Suprapubic skin (tissue), 4 donors: ENCODE results near the gene EPB41. TPM values are rescaled to one million over a fixed set of nuclear protein-coding genes. Genes with fewer than 3 reads are reported as not detected.

Experiments
- DNase-seq, 2 donors: peaks; one replicate each; pipeline ENCODE4 v3.0.0-alpha.2; 2019; ENCODE audit warnings: low spot score in 2 of 2
- H3K27ac ChIP-seq: fragments of 200-600 bp; sonication (generic); one replicate; pipeline ENCODE4 v1.5.1; 2019
- H3K27me3 ChIP-seq: fragments of 200-600 bp; sonication (generic); one replicate; pipeline ENCODE4 v1.5.1; 2019
- H3K36me3 ChIP-seq: fragments of 200-600 bp; sonication (generic); one replicate; pipeline ENCODE4 v1.5.1; 2019
- H3K4me1 ChIP-seq: fragments of 200-600 bp; sonication (generic); one replicate; pipeline ENCODE4 v1.5.1; 2019
- H3K4me3 ChIP-seq: fragments of 200-600 bp; sonication (generic); one replicate; pipeline ENCODE4 v1.5.1; 2019; ENCODE audit warnings: mild to moderate bottlenecking
- H3K9me3 ChIP-seq: fragments of 200-600 bp; sonication (generic); one replicate; pipeline ENCODE4 v1.5.1; 2019
- CTCF ChIP-seq, 2 donors: fragments of 200-600 bp in 1 of 2; fragments of 450-650 bp in 1 of 2; sonication (generic) in 1 of 2; IDR thresholded peaks; one replicate each; pipeline ENCODE4 v1.5.1; 2016 to 2019; ENCODE audit warnings: antibody characterized with exemption in 2 of 2, mild to moderate bottlenecking in 1 of 2, moderate library complexity in 1 of 2
- EP300 ChIP-seq: sonication (generic); formaldehyde crosslinking; IDR thresholded peaks from one replicate; pipeline ENCODE4 v1.6.1; 2017; ENCODE audit warnings: antibody characterized with exemption
- POLR2A ChIP-seq, 2 donors: fragments of 450-650 bp; IDR thresholded peaks; one replicate each; pipeline ENCODE4 v1.6.1; 2017; ENCODE audit warnings: antibody characterized with exemption in 2 of 2, mild to moderate bottlenecking in 2 of 2, moderate library complexity in 2 of 2
- POLR2AphosphoS5 ChIP-seq, 3 donors: sonication (generic); formaldehyde crosslinking; IDR thresholded peaks; one replicate each; pipeline ENCODE4 v1.6.1; 2017; ENCODE audit warnings: antibody characterized with exemption in 3 of 3
- WGBS: methylation state at CpG from one replicate; pipeline ENCODE4 v1.1.5; 2018; 5-methylcytosine and 5-hydroxymethylcytosine counted together
- total RNA-seq, 4 donors: library from RNA; depleted of rRNA; stranded (reverse); fragments of >200 nt; gene quantifications; one replicate each; pipeline ENCODE4 v1.1.0, GENCODE V29; 2016

The EPB41 gene
- total RNA-seq, 4 donors from 2014 or later, result 45.7 to 79.5 (median 67.1) TPM

DNA sequence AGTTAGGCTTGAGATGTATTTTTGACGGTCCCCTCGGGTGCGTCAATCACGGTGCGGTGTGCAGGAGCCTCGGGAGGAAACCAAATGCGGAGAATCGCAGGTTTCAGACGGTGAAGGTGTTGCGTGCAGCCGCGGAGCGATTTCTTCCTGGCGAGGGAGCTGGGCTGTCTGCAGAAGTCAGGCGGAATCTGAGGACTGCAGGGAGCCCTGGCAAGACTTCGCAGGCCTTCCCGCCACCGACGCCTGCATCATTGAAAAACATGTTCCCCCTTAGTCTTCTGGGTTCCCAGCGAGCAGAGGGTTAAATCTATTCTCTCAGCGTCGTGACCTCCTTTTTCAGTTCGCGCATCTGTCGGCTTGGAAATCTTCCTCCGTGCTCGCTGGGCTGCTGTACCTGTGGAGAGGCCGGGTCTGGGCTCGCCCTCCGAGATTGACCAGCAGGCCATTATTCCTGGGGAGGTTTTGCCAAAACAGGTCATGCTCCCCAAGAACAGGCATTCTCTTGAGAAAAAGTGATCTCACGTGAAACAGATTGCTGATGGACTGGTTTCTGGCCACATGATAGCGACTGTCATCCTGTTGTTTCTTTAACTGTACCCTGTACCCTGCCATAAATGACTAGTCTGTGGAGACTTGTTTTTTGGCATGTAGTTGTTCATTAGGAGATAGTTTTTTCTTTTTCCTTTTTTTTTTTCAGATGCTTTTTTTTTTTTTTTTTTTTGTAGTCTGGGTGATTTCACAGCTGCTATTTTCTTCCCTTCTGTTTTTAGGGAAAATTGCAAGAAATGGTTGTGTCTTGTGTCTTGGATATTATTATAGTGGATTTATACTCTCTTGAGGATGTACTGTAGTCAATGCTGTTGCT, 894 bp downstream of the EPB41 start:
- Histone ChIP-seq H3K36me3 (no peaks in the 10 kb centered on the region), H3K4me3 (peak overlapping the region; percentile 71), H3K9me3 (no peaks in the 10 kb centered on the region), H3K4me1 (peaks cover 21% of the 10 kb centered on the region), H3K27ac (peak overlapping the region; percentile 42), H3K27me3 (no peaks in the 10 kb centered on the region)
- 3% methylated on average over 32 of the region's 32 CpGs for WGBS
- DNase-seq, result peak in 1 of 2 donors; percentile 40
- no peak for TF ChIP-seq CTCF (IDR thresholded peaks at IDR 0.05)
- no peak for TF ChIP-seq POLR2AphosphoS5 (IDR thresholded peaks at IDR 0.05)

GRCh38 chr1:28917757-28918118, 3.4 kb downstream of the EPB41 start:
- peaks cover 17% of the 10 kb centered on the region for H3K4me1 ChIP-seq
- no peaks in the 10 kb centered on the region for H3K9me3 ChIP-seq
- H3K4me3 ChIP-seq, result no peak overlapping the region
- H3K27ac ChIP-seq, result no peak overlapping the region
- DNase-seq, result no peak
- H3K27me3 ChIP-seq, result no peaks in the 10 kb centered on the region
- no peaks in the 10 kb centered on the region for H3K36me3 ChIP-seq
- WGBS, result 74% methylated on average over 2 of the region's 2 CpGs
- no peak for TF ChIP-seq POLR2A (IDR thresholded peaks at IDR 0.05)
- TF ChIP-seq CTCF (IDR thresholded peaks at IDR 0.05), result no peak
- TF ChIP-seq POLR2AphosphoS5 (IDR thresholded peaks at IDR 0.05), result no peak
- no peak for TF ChIP-seq EP300

DNA sequence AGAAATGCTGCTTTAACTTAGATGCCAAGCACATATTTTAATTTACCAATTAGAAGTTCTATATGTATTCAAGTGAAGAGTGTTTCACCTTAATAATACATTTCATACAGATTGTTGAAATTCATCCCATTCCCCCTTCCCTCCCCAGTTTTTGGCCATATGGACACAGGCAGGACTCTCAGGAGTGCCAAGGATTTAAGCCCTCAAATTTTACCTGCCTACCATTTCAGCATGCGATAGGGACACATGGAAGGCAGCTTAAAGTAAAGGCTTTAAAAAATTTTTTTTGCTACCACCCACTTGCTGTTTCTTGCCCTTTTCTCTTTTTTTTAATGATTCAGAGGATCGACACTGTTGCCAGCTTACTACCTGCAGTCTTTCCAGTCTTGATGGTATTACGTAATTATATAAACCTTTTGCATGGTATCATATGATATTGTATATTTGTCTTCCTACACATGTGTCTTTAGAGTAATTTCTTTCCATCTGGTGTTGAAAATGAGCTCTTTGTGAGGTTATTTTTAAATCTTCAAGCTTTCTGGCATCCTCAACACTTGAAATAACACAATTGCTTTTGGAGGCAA, 7.0 kb downstream of the EPB41 start:
- WGBS, result 84% methylated on average over 3 of the region's 3 CpGs
- Histone ChIP-seq H3K27me3 (no peaks in the 10 kb centered on the region), H3K27ac (no peak overlapping the region), H3K36me3 (no peaks in the 10 kb centered on the region), H3K9me3 (no peaks in the 10 kb centered on the region), H3K4me1 (no peaks in the 10 kb centered on the region), H3K4me3 (no peak overlapping the region)
- TF ChIP-seq POLR2A (IDR thresholded peaks at IDR 0.05) (no peak), POLR2AphosphoS5 (IDR thresholded peaks at IDR 0.05) (no peak), CTCF (IDR thresholded peaks at IDR 0.05) (no peak), EP300 (no peak)
- no peak for DNase-seq

- DNase-seq, result no peak
- Histone ChIP-seq H3K36me3 (no peaks in the 10 kb centered on the region), H3K4me3 (no peak overlapping the region), H3K9me3 (no peaks in the 10 kb centered on the region), H3K27ac (no peak overlapping the region), H3K27me3 (no peaks in the 10 kb centered on the region), H3K4me1 (peaks cover 7% of the 10 kb centered on the region)
- 96% methylated on average over 4 of the region's 4 CpGs for WGBS
- no peak for TF ChIP-seq POLR2AphosphoS5 (IDR thresholded peaks at IDR 0.05)
Observed at GRCh38 chr1:28925350-28925891, 11.1 kb downstream of the EPB41 start.

DNA sequence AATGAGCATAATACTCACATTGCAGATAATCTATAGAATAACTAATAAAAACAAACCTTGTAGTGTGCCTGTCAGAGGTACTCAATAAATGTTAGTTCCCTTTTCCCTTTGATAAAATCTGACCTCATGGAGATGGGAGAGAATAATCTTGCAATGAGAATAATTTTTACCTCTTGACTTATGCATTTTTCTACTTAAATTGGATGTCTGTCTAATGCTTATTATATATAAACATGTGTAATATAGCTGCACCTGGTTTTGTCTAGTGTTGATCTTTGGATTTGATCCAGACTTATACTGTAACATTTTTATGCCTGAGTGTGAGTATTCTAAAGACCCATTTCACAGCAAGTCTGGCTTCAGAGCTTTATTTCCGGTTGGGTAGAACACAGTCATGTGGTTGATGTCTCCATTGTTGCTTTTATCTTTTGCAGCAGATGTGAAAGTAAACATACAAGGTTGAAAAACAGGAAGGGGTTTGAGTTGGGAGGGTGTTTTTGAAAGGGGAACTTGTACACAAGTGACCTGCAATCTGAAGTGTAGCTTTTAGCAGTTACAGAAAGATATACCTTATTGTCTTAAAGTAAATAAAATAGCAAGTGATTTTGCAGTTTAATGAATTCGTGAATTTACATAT, 12.4 kb downstream of the EPB41 start:
- peaks cover 7% of the 10 kb centered on the region for H3K4me1 ChIP-seq
- H3K27me3 ChIP-seq, result no peaks in the 10 kb centered on the region
- no peaks in the 10 kb centered on the region for H3K9me3 ChIP-seq
- TF ChIP-seq CTCF (IDR thresholded peaks at IDR 0.05) (no peak), EP300 (no peak), POLR2AphosphoS5 (IDR thresholded peaks at IDR 0.05) (no peak), POLR2A (IDR thresholded peaks at IDR 0.05) (no peak)
- no peak for DNase-seq
- H3K4me3 ChIP-seq, result no peak overlapping the region
- 48% methylated on average over 2 of the region's 2 CpGs for WGBS
- no peak overlapping the region for H3K27ac ChIP-seq
- H3K36me3 ChIP-seq, result no peaks in the 10 kb centered on the region
